Lung microvascular endothelial cell (primary cell): ENCODE data around the gene CRAMP1. TPM values are rescaled to one million over a fixed set of nuclear protein-coding genes. Genes with fewer than 3 reads are reported as not detected.

ENCODE experiments used
- DNase-seq, 2 donors: peaks; one replicate each; pipeline versions ENCODE4 v3.0.0 to v3.0.0-alpha.2; 2010; ENCODE audit warnings: low read depth in 2 of 2
- total RNA-seq: library from RNA; depleted of rRNA; stranded (reverse); fragments of >200 nt; gene quantifications from 2 replicates; pipeline ENCODE4 v1.2.1, GENCODE V29; 2014

Gene CRAMP1
- total RNA-seq, 1 donor from 2014 or later: 9.5 TPM

DNA sequence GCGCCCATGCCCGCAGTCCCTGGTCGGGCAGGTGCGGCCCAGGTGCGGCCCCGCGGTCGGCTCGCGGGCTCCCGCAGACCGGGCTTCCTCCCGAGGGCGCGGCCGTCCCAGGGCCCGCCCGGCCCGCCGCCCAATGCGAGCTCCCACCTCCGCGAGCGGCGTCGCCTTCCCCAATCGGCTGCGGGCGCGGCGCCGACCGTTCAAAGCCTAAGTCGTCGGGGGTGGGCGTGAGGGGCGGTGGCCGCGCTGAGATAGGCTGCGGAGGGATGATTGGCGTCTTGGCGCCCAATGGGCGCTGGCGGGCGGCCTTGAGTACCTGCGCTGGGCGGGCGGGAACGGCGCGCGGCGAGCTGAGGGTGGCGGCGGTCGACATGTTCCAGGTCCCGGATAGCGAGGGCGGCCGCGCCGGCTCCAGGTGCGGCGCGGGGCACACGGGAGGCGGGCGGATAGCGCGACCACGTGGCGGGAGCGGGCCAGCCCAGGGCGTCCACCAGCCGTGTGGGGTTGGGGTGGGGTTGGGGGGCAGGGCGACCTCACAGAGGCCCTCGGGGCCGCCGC lies 65.9 kb downstream of the CRAMP1 start, which contains the start of gene JPT2:
JPT2 (plus strand) TSS at position 338 of the 558 bp plus-strand sequence; CDS start at position 372, 34 bp downstream.
- DNase-seq: peak; percentile 97 to 98

DNA sequence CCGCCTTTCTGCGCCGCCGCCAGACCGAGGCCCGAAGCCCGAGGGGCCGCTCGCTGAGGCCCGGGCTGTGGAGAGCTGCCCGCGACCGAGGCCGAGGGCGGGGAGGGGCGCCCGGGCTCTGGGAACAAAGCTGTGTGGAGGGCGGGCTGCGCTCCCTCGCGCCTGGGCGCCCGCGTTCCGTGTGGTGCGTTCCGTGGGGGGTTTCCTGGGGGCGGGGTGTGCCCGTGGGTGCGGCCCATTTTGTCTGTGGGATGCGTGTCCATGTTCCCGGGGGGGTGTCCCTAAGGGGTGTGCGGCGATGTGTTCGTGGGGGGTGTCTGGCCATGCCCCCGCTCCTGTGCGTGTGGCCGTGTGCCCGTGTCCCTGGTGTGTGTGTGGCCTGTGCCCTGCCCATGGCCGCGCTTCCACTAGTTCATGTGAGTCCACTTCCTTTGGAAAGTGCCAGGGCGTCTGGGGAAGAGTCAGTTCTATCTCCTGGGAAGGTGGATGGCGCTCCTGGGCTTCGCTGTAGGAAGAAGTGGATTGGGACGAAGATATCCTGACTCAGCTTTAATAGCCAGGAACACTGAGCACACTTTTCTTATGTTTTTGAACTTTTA lies 66.4 kb downstream of the CRAMP1 start:
- DNase-seq: peak; percentile 47 to 65

DNA sequence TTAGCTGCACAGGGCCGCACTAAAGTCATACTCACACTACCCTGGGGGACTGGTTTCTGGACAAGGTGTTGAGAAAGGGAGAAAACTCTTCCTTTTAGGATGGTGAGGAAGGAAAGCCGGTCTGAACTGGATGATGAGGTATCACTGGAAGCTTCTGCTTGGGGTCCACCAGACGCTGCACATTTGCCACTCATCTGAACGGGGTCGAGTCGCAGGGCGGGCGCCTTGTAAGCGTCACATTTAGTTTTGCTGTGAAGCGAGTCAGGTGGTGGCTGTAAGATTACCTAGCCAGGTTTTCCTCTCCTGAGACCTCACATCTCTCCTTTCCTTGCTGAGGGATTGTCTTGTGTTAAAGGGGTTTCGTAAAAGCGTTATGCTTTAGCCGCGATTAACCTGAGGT lies 68.2 kb downstream of the CRAMP1 start:
- DNase-seq: no peak

DNA sequence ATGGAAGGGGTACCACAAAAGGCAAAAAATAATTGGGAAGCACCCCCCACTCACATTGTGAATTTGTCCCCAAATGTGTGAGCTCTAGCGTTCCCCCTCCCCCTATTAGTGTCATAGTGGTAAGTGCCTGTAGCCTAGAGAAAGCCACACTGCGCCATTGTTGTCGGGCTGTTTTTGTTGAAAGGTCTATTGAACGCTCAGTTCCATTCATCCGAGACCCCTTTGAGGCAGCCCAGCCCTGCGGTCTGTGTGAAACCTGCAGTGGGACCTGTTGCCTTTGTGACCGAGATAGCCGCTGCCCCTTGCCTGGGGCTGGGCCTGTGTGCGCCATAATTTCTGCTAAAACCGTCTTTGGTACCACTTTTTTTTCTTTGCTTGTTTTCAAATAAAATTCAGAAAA lies 68.9 kb downstream of the CRAMP1 start:
- DNase-seq: no peak

DNA sequence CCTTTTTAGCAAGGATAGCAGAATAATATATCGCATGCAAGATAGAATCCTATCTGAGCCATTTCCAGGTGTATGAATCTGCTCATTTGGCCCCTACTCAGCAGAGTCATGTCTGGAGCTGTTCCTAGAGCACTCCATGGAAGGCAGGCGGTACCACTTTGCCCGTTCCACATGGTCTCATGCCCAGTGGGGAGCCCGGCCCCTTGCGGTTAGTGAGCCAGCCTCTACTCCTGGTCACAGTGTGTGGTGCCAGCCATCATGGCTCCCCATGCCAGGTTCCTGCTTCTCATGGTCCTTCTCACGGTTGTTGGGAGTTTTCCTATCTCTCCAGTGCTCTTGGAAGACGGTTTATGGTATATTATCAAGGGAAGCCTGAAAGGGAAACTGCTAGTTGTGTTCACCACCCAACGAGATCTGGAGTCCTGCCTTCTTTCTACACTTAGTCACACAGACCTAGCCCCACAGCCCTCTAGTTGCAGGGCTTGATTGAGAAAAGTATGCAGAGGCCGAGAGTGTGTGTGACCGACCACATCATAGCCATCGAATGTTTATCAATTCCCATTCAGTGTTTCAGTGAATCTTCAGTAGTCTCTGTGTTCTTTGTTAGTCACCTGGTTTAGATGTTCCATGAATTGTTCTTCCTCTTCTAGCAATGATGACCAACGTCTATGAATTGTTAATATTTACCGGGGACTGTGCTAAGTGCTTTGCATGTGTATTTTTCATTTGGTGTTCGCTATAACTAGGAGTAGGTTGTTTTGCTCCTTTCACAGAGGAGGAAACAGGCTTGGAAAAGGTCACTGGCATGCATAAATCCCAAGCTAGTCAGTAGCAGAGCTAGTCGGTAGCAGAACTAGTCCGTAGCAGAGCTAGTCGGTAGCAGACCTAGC lies 75.5 kb downstream of the CRAMP1 start:
- DNase-seq: no peak

DNA sequence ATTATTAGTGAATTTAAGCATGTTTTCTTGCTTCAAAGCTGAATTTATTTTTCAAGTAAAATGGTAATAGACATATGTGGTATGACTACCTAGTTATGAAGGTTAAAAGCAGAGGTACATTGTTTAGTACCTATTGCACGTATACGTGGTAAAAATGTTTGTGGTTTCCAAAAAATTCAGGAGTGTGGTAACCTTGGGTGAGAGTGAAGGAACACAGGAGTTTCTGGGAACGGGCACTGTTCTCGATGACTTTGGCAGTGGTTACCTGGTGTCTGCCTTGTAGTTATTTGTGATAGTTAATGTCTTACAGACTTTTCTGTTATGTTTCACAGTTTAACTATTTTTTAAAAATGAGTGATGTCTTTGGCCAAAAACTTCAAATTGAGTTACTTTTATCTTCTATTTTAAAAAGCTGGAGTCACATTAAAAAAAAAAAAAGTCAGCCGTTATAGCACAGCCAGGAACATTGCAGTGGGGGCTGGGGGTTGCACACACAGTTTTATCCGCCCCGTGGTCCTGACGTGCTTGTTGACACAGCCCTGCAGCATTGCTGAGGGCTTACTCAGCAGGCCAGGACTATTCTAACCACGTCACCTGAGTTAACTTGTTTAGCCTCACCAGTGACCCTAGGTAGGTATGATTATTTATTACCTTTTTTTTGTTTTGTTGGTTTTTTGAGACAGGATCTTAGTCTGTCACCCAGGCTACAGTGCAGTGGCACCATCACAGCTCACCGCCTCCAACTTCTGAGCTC lies 76.8 kb downstream of the CRAMP1 start:
- peak; percentile 37 to 84 for DNase-seq

DNA sequence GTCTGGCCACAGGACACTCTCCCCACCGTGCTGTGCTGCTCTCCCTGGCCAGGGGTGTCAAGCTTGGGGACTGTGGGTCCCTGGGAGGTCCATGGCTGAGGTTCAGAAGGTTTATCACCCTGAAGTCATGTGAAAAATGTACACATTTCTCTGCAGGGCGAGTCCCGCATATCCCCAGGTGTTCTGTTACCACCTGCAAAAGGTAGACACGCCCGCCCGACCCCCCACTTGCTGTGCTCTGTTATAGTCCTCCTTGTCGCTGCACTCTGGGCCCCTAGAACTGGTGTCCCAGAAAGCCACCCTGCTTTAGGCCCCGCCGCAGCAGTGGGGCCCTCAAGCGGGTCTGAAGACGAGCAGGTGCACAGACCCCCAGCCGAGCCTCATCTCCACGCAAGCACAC lies 77.7 kb downstream of the CRAMP1 start:
- no peak for DNase-seq

DNA sequence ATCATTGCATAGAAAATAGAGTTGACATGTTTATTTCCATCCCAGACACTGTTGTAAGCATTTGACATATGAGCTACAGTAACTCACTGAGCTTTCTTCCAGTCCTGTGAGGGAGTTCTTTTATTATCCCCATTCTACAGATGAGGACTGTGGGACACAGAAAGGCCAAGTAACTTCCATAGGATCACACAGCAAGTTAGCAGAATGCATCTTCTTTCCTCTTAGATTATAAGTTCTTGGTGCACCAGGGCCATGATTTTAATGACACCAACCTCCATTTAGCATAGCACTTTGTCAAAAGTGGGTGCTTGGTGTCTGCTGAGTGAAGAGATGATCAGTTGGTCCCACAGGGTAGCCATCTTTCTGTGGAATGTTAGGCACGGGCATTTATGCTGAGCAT lies 78.7 kb downstream of the CRAMP1 start:
- DNase-seq: no peak

DNA sequence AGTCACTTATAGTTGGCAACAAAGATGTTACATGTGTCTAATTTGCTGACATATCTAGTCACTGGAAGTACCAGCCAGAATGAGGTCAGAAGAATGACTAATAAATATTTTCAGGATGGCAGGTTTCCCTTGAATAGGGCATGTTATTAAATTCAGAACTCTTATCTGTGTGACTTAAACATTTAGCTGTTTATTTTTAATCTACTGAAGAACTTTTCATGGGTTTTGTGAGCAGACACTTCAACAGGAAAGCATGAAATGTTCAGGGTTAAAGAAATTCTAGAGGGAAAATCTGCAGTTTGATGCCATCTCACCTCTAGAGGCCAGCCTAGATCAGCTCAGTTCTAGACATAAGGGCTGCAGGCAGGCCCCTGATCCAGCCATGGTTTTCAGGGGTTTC lies 79.1 kb downstream of the CRAMP1 start:
- peak in 1 of 2 donors; percentile 32 for DNase-seq

DNA sequence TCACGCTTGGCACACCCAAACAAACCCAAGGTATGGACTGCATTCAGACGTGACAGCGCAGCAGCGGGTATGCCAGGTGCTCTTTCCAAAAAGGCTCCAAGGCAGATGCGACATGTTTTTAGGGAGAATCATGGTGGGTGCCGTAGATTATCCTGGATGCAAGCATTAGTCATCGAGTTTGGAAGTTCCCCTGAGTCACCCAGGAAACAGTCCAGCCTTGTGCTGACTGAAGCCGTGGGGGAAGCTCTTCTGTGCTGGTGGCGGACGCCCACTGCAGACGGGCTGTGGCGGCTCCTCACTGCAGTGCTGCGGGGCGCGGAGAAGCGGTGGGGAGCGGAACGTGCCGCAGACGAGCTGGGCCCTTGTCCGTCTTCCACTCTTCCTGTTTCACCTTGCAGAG lies 79.8 kb downstream of the CRAMP1 start:
- peak in 1 of 2 donors; percentile 68 for DNase-seq

DNA sequence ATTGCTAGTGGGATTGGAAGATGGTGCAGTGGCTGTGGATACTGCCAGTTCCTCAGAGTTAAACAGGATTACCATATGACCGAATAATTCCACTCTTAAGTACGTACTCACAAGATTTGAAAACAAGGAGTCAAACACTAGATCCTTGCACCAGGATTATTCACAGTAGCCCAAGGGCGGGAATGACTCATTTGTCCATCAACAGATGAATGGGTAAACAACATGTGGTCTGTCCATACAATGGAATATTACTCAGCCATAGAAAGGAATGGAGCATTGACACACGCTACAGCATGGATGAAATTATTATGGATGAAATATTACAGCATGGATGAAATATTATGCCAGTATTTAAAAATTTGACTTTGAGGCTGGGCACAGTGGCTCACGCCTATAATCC lies 84.7 kb downstream of the CRAMP1 start:
- DNase-seq: no peak

DNA sequence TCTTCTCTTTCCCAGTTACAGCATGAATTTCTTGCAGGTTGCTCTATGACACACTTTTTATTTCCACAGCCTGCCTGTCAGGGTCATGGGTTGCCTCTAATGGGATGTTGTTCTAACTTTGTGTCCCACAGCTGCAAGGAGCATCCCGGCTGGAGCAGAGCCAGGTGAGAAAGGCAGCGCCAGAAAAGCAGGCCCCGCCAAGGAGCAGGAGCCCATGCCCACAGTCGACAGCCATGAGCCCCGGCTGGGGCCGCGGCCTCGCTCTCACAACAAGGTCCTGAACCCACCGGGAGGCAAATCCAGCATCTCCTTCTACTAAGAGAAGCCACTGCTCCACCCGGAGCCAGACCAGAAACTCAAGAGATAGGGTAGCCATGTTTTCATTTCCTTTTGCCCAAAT lies 86.5 kb downstream of the CRAMP1 start:
- no peak for DNase-seq

DNA sequence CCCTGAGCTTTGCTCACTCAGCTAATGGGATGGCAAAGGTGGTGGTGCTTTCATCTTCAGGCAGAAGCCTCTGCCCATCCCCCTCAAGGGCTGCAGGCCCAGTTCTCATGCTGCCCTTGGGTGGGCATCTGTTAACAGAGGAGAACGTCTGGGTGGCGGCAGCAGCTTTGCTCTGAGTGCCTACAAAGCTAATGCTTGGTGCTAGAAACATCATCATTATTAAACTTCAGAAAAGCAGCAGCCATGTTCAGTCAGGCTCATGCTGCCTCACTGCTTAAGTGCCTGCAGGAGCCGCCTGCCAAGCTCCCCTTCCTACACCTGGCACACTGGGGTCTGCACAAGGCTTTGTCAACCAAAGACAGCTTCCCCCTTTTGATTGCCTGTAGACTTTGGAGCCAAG lies 88.1 kb downstream of the CRAMP1 start:
- no peak for DNase-seq

DNA sequence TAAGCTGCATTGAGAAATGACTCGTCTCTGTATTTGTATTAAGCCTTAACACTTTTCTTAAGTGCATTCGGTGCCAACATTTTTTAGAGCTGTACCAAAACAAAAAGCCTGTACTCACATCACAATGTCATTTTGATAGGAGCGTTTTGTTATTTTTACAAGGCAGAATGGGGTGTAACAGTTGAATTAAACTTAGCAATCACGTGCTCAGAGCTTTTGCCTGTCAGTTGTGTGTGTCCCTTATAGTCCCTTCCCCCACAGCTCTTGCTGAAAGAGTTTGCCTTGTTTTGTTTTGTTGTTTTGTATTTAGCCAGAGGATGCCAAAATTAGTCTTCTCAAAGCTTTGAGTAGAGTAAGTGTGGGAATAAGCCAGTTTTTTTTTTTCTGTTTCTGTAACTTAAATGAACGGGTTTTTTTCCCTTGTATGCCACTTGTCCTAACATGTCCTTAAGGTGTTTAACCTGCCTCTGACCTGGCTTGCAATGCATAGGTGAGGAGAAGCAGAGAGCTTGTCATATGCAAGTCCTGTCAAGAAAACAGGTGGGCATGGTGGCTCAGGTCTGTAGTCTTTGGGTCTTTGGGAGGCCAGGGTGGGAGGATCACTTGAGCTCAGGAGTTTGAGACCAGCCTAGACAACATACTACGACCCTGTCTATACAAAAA lies 89.2 kb downstream of the CRAMP1 start:
- no peak for DNase-seq

DNA sequence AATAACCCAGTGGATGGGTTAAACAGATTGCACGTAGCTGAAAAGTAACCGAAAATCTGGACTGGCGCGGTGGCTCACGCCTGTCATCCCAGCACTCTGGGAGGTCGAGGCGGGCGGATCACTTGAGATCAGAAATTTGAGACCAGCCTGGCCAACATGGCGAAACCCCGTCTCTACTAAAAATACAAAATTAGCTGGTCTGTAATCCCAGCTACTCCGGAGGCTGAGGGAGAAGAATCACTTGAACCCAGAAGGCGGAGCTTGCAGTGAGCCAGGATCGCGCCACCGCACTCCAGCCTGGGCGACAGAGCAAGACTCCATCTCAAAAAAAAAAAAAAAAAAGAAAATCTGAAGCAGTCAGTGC lies 93.1 kb downstream of the CRAMP1 start:
- DNase-seq: peak in 1 of 2 donors; percentile 17

DNA sequence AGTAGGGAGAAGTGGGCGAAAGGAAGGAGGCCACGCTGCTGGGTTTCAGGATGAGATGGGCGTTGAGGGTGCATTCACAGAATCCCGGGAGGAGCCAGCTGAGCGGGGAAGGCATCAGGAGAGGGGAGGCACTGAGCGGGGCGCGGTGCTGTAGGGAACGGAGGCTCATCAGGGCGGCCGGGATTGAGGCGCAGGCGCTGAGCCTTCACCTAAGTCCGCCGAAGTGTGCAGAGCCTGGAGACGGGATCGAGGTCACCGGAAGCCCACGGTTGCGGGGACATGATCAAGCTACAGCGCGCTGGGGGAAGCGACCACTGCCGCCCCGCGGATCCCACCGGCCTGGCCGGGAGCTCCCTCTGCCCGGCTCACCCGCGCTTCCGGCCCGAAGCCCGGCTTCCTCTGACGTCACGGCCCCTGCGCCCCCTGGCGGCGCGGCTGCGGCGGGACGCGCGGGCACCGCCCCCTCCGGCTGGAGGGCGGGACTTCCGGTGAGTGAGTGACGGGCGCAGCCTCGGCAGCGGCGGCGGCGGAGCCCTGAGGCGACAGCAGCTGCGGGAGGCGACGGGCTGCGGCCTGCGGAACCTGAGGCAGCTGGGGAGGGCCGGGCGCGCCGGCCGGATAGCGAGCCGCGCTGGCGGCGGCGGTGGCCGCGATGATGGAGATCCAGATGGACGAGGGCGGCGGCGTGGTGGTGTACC lies 93.7 kb downstream of the CRAMP1 start, which contains the start of gene MAPK8IP3:
MAPK8IP3 (plus strand) TSS at position 508 of the 698 bp plus-strand sequence; CDS start at position 653, 145 bp downstream.
- peak; percentile 92 to 94 for DNase-seq

DNA sequence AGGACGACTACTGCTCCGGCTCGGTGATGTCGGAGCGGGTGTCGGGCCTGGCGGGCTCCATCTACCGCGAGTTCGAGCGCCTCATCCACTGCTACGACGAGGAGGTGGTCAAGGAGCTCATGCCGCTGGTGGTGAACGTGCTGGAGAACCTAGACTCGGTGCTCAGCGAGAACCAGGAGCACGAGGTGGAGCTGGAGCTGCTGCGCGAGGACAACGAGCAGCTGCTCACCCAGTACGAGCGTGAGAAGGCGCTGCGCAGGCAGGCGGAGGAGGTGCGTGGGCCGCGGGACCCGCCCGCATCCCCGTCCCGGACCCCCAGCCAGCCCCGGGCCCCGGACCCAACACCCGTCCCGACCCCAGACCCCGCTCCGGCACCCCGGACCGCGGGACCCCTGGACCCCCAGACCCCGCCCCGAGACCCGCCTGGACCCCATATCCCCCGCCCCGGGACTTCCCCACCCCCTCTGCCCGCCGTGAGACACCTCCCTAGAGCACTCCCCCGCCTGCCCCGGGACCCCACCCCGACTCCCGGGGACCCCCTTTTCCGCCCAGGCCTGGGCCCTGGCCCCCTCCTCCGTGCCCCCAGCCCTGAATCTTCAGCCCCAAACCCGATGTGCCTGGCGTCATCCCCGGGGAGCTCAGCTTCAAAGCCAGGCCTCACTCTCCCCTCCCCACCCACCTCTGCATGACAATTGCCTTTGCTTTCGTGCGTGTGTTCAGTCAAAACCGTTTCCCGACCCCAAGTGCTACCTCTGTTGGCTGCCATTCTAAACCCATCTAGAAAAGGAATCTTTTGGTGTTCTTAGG lies 94.4 kb downstream of the CRAMP1 start:
- peak; percentile 37 to 45 for DNase-seq

DNA sequence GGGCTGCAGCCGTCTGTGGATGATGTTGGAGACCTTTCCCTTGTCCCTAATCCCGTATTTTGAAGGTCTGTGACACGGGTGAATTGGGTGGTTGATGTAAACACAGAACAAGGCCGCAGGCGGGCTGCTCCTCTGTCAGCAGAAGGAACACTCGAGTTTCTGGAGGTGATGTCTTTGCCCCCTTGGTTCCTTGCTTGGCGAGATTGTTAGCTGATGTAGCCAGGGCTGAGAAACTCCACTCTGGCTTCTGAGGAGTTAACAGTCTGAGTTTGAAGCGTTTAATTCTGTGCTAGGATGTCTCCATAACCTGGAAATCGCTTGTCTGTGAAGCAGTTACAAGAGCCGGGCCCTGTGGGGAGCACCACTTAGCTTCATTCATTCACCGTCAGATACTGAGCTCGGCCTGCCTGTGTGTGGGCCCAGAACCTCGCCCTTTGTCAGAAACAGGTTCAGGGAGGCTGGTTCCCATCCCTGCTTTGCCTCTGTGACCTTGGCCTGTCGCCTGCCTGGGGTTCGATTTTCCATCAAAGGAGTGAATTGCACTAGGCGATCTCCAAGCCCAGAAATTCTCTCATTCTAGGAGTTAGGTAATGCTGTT lies 95.1 kb downstream of the CRAMP1 start:
- peak; percentile 49 to 52 for DNase-seq

DNA sequence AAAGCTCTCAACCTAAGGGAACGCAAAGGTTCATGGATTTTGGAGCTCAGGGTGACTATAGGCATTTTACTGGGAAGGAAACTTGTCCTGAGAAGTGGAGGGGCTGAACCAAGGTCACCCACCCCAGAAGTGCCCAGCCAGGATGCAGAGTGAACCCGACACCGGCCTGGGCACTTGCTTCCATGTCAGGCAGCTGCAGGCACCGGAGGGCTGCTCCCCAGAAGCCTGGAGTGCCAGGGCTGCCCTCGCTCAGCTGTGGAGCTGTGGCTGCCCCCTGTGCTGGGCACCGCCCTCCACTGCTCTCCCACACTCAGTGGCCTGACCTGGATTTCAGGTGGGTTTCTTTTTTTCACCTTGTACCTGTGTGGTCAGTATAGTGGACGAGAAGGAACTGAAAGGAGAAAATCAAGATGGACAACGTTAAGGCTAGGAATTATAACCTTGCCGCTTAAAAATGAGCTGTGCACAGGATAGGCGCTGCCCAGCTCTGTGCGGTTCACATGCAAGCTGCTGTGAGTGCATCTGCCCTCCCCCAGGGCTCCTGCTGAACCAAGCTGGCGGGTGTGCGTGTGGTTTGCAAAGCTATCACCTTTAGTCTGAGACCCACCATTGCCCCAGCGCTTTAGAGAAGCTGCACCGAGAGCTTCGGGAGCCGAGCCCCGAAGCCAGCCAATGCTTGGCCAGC lies 96.1 kb downstream of the CRAMP1 start:
- no peak for DNase-seq
